Caco-2 (cell line): ENCODE results near the gene ZNF337. TPM values are rescaled to one million over a fixed set of nuclear protein-coding genes. Genes with fewer than 3 reads are reported as not detected.
"Not testable (repeated sequence)": the region's sequence is repeated elsewhere in the genome, so short reads cannot be mapped to it uniquely, and the experiment has no call there.

Experiments
- BruUV-seq: library from RNA; stranded (reverse); fragments of 400-500 nt; replicated peaks from 2 replicates; lab custom pipeline; 2021; lab: Mats Ljungman, UMichigan
- CTCF ChIA-PET: fragments of 300-600 bp; sonication (Branson Sonifier 250); formaldehyde crosslinking; loops from one replicate; lab custom pipeline; 2022; ENCODE audit warnings: antibody characterized with exemption; lab: Charles Lee
- POLR2A ChIA-PET: fragments of 300-600 bp; sonication (Branson Sonifier 250); formaldehyde crosslinking; loops from one replicate; lab custom pipeline; 2022; ENCODE audit warnings: antibody characterized with exemption; lab: Charles Lee
- DNase-seq, 2 experiments: peaks; one replicate each; pipeline versions ENCODE4 v3.0.0 to v3.0.0-alpha.2; 2020 to 2022
- H3K27me3 ChIP-seq: replicated peaks from 2 replicates; pipeline ENCODE4 v1.6.0; 2011; ENCODE audit warnings: low read length; ENCODE audit not compliant: control insufficient read depth, insufficient read depth
- H3K36me3 ChIP-seq: 2 replicates; pipeline ENCODE4 v1.5.1; 2011; ENCODE audit warnings: low read length; ENCODE audit not compliant: control insufficient read depth, insufficient read depth
- H3K4me1 ChIP-seq: fragments of 250-450 bp; sonication (Bioruptor Pico); 2 replicates; pipeline ENCODE4 v1.5.1; 2020; ENCODE audit warnings: mild to moderate bottlenecking
- H3K4me3 ChIP-seq: 2 replicates; pipeline ENCODE4 v1.5.1; 2011; ENCODE audit warnings: low read depth, mild to moderate bottlenecking, control low read depth, low read length
- H3K9me3 ChIP-seq: fragments of 250-450 bp; sonication (Bioruptor Pico); 2 replicates; pipeline ENCODE4 v1.5.1; 2020; ENCODE audit warnings: mild to moderate bottlenecking, moderate library complexity
- H3K27ac Mint-ChIP-seq: one replicate; pipeline ENCODE4 v1.8.0; 2022; ENCODE audit warnings: mixed read lengths; ENCODE audit not compliant: unreplicated experiment
- H3K27me3 Mint-ChIP-seq: one replicate; pipeline ENCODE4 v1.8.0; 2022; ENCODE audit warnings: mixed read lengths; ENCODE audit not compliant: insufficient read depth, unreplicated experiment
- H3K36me3 Mint-ChIP-seq: one replicate; pipeline ENCODE4 v1.8.0; 2022; ENCODE audit warnings: mild to moderate bottlenecking, mixed read lengths; ENCODE audit not compliant: insufficient read depth, unreplicated experiment
- H3K4me1 Mint-ChIP-seq: one replicate; pipeline ENCODE4 v1.8.0; 2022; ENCODE audit warnings: low read depth, mixed read lengths; ENCODE audit not compliant: unreplicated experiment
- H3K4me3 Mint-ChIP-seq: one replicate; pipeline ENCODE4 v1.8.0; 2022; ENCODE audit warnings: mild to moderate bottlenecking, moderate library complexity, mixed read lengths; ENCODE audit not compliant: unreplicated experiment
- H3K9me3 Mint-ChIP-seq: one replicate; pipeline ENCODE4 v1.8.0; 2022; ENCODE audit warnings: mixed read lengths; ENCODE audit not compliant: unreplicated experiment
- intact Hi-C: fragments of 100-400 bp; cut with micrococcal nuclease; formaldehyde crosslinking; loops from one replicate; pipeline ENCODE4 v1.10.0; 2022; ENCODE audit not compliant: unreplicated experiment
- total RNA-seq: library from RNA; stranded (reverse); gene quantifications from 2 replicates; pipeline ENCODE4 v1.2.3, GENCODE V29; 2022
- TF ChIP-seq, protein P1 (sequence below), 2 experiments: fragments of 200-600 bp in 1 of 2; IDR thresholded peaks; 1 replicate in 1 of 2; 2 replicates in 1 of 2; pipeline versions ENCODE4 v1.5.1 to v1.8.0; 2011 to 2022; ENCODE audit warnings: antibody characterized with exemption in 1 of 2, control low read depth in 1 of 2, inconsistent platforms in 1 of 2, low read depth in 1 of 2, low read length in 1 of 2, mild to moderate bottlenecking in 1 of 2, moderate library complexity in 1 of 2; ENCODE audit not compliant: insufficient read depth in 1 of 2, severe bottlenecking in 1 of 2, unreplicated experiment in 1 of 2

ZNF337 gene
- total RNA-seq, 1 experiment from 2014 or later, result 7.4 TPM

DNA sequence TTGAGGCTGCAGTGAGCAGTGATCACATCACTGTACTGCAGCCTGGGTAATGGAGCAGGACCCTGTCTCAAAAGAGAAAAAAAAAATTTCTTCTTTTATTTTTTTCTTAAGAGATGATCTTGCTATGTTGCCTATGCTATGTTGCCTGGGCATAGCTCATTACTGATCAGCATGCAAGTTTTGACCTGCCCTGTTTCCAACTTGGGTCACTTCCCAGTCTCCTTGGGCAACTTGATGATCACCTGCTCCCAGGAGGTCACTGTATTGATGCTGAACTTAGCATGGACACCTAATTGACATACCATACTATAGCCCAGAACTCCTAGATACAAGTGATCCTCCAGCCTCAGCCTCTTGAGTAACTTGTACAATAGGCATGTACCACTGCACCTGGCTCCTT lies 42.2 kb downstream of the ZNF337 start:
- Mint-ChIP-seq H3K27ac (no peak overlapping the region), H3K4me3 (no peak overlapping the region), H3K9me3 (no peaks in the 10 kb centered on the region), H3K27me3 (no peaks in the 10 kb centered on the region), H3K36me3 (no peaks in the 10 kb centered on the region), H3K4me1 (no peaks in the 10 kb centered on the region)
- DNase-seq, result no peak
- intact Hi-C loops, result no loop called here
- Histone ChIP-seq H3K4me3 (no peak overlapping the region), H3K27me3 (no peaks in the 10 kb centered on the region), H3K36me3 (no peaks in the 10 kb centered on the region), H3K4me1 (no peaks in the 10 kb centered on the region), H3K9me3 (no peaks in the 10 kb centered on the region)
- no TSS peak for BruUV-seq
- TF ChIP-seq, protein P1, sequence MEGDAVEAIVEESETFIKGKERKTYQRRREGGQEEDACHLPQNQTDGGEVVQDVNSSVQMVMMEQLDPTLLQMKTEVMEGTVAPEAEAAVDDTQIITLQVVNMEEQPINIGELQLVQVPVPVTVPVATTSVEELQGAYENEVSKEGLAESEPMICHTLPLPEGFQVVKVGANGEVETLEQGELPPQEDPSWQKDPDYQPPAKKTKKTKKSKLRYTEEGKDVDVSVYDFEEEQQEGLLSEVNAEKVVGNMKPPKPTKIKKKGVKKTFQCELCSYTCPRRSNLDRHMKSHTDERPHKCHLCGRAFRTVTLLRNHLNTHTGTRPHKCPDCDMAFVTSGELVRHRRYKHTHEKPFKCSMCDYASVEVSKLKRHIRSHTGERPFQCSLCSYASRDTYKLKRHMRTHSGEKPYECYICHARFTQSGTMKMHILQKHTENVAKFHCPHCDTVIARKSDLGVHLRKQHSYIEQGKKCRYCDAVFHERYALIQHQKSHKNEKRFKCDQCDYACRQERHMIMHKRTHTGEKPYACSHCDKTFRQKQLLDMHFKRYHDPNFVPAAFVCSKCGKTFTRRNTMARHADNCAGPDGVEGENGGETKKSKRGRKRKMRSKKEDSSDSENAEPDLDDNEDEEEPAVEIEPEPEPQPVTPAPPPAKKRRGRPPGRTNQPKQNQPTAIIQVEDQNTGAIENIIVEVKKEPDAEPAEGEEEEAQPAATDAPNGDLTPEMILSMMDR (IDR thresholded peaks at IDR 0.05; ENCODE audit: insufficient read depth in 1 of 2, low read depth in 1 of 2, low read length in 1 of 2, severe bottlenecking in 1 of 2, unreplicated experiment in 1 of 2), result no peak
- ChIA-PET CTCF (no interaction called here), POLR2A (no interaction called here)

DNA sequence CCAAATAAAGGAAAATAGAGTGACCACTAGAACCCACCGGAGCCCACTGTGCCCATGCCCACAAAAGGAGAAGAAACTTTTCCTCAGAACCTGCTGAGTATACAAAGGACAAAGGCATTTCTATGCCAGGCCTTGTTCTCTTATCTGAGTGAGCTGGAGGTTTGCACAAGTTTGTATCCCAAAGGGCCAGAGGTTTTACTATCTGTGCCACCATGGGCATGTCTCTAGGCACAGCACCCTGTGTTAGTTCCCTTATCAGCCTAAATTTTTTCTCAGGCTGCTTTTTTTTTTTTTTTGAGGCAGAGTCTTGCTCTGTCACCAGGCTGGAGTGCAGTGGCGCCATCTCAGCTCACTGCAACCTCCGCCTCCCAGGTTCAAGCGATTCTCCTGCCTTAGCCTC lies 43.8 kb downstream of the ZNF337 start:
- intact Hi-C loops, H3K27me3 ChIP-seq, H3K9me3 ChIP-seq, H3K4me1 ChIP-seq, H3K4me1 Mint-ChIP-seq, H3K36me3 ChIP-seq, POLR2A ChIA-PET, DNase-seq, H3K4me3 ChIP-seq, H3K36me3 Mint-ChIP-seq, H3K4me3 Mint-ChIP-seq, BruUV-seq, H3K9me3 Mint-ChIP-seq, CTCF ChIA-PET, H3K27me3 Mint-ChIP-seq, H3K27ac Mint-ChIP-seq: not testable (repeated sequence)

DNA sequence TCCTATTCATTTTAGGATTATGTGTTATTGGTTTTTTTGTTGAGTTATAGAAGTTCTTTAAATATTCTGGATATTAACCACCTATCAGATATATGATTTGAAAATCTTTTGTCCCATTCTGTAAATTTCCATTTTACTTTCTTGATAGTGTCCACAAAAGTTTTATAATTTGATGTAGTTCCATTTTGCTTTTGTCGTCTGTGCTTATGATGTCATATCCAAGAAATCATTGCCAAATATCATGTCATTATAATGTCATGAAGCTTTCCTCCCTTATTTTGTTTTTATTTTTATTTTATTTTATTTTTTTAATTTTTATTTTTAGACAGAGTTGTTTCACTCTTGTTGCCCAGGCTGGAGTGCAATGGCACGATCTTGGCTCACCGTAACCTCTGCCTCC lies 51.8 kb downstream of the ZNF337 start:
- no TSS peak for BruUV-seq

More for the DNA sequence above, 51.8 kb downstream of the ZNF337 start:
- H3K9me3 Mint-ChIP-seq, result peaks cover 8% of the 10 kb centered on the region
- no peaks in the 10 kb centered on the region; the same call in none of the 2 replicates for H3K36me3 ChIP-seq
- no peaks in the 10 kb centered on the region for H3K27me3 ChIP-seq
- no peaks in the 10 kb centered on the region for H3K27me3 Mint-ChIP-seq
- H3K9me3 ChIP-seq, result peaks cover 6% of the 10 kb centered on the region; the same call in 1 of the 2 replicates
- H3K36me3 Mint-ChIP-seq, result no peaks in the 10 kb centered on the region
- intact Hi-C loops, result no loop called here
- no peak overlapping the region for H3K4me3 ChIP-seq
- DNase-seq, result no peak
- no peak overlapping the region for H3K4me3 Mint-ChIP-seq
- no peaks in the 10 kb centered on the region for H3K4me1 Mint-ChIP-seq
- H3K4me1 ChIP-seq, result no peaks in the 10 kb centered on the region
- CTCF ChIA-PET, result no interaction called here
- POLR2A ChIA-PET, result no interaction called here
- TF ChIP-seq, protein P1 (IDR thresholded peaks at IDR 0.05; ENCODE audit: insufficient read depth in 1 of 2, low read depth in 1 of 2, low read length in 1 of 2, severe bottlenecking in 1 of 2, unreplicated experiment in 1 of 2), result no peak
- no peak overlapping the region for H3K27ac Mint-ChIP-seq
